GM23248 (cell line): ENCODE measurements around the gene CPNE2. TPM values are rescaled to one million over a fixed set of nuclear protein-coding genes. Genes with fewer than 3 reads are reported as not detected.
"Not testable (repeated sequence)": the region's sequence is repeated elsewhere in the genome, so short reads cannot be mapped to it uniquely, and the experiment has no call there.

Source experiments
- DNase-seq: peaks from one replicate; pipeline ENCODE4 v3.0.0-alpha.2; 2015
- H2AFZ ChIP-seq: fragments of 200-600 bp; sonication (generic); 2 replicates; pipeline ENCODE4 v1.6.1; 2016; ENCODE audit warnings: antibody characterized with exemption
- H3F3A ChIP-seq: fragments of 200-600 bp; sonication (generic); 2 replicates; pipeline ENCODE4 v1.6.1; 2016; ENCODE audit warnings: mild to moderate bottlenecking, antibody characterized with exemption, mixed run types; ENCODE audit not compliant: insufficient read depth
- H3K27ac ChIP-seq: fragments of 200-600 bp; sonication (generic); 2 replicates; pipeline ENCODE4 v1.5.1; 2016; ENCODE audit warnings: mild to moderate bottlenecking
- H3K27me3 ChIP-seq: fragments of 200-600 bp; sonication (generic); replicated peaks from 2 replicates; pipeline ENCODE4 v1.6.1; 2016; ENCODE audit warnings: mild to moderate bottlenecking; ENCODE audit not compliant: insufficient read depth
- H3K36me3 ChIP-seq: fragments of 200-600 bp; sonication (generic); 2 replicates; pipeline ENCODE4 v1.6.1; 2016; ENCODE audit warnings: low read depth, mild to moderate bottlenecking
- H3K4me1 ChIP-seq: fragments of 200-600 bp; sonication (generic); 2 replicates; pipeline ENCODE4 v1.6.1; 2016; ENCODE audit warnings: mild to moderate bottlenecking; ENCODE audit not compliant: insufficient read depth
- H3K4me2 ChIP-seq: fragments of 200-600 bp; sonication (generic); one replicate; pipeline ENCODE4 v1.6.1; 2016; ENCODE audit warnings: mild to moderate bottlenecking; ENCODE audit not compliant: unreplicated experiment
- H3K4me3 ChIP-seq: fragments of 200-600 bp; sonication (generic); 2 replicates; pipeline ENCODE4 v1.5.1; 2016; ENCODE audit warnings: mild to moderate bottlenecking
- H3K79me2 ChIP-seq: fragments of 200-600 bp; sonication (generic); 2 replicates; pipeline ENCODE4 v1.6.1; 2016; ENCODE audit warnings: mild to moderate bottlenecking; ENCODE audit not compliant: insufficient read depth
- H3K9ac ChIP-seq: fragments of 200-600 bp; sonication (generic); 2 replicates; pipeline ENCODE4 v1.6.1; 2016; ENCODE audit warnings: mild to moderate bottlenecking
- H3K9me2 ChIP-seq: fragments of 200-600 bp; sonication (generic); 2 replicates; pipeline ENCODE4 v1.6.1; 2016; ENCODE audit warnings: mixed run types, mild to moderate bottlenecking, moderate library complexity; ENCODE audit not compliant: insufficient read depth
- H3K9me3 ChIP-seq: fragments of 200-600 bp; sonication (generic); one replicate; pipeline ENCODE4 v1.6.1; 2017; ENCODE audit warnings: low read depth
- H4K20me1 ChIP-seq: fragments of 200-600 bp; sonication (generic); 2 replicates; pipeline ENCODE4 v1.6.0; 2016; ENCODE audit not compliant: insufficient read depth
- EZH2 ChIP-seq: fragments of 200-600 bp; sonication (generic); IDR thresholded peaks from 2 replicates; pipeline ENCODE4 v1.6.1; 2018; ENCODE audit warnings: antibody characterized with exemption, mild to moderate bottlenecking; ENCODE audit not compliant: insufficient read depth, poor library complexity, severe bottlenecking
- EZH2phosphoT487 ChIP-seq: fragments of 200-600 bp; sonication (generic); IDR thresholded peaks from 2 replicates; pipeline ENCODE4 v1.6.1; 2018; ENCODE audit warnings: antibody characterized with exemption, moderate library complexity, mild to moderate bottlenecking, low read depth; ENCODE audit not compliant: insufficient read depth
- WGBS, 2 experiments: methylation state at CpG; one replicate each; pipeline ENCODE4 v1.1.6; 2015 to 2017; ENCODE audit warnings: low lambda C conversion rate in 2 of 2, low coverage in 1 of 2; ENCODE audit errors: missing lambda C conversion rate in 2 of 2; 5-methylcytosine and 5-hydroxymethylcytosine counted together
- in situ Hi-C: fragments of 300-500 bp; cut with MboI; formaldehyde crosslinking; loops from 2 replicates; pipeline ENCODE4 v1.15.0; 2020
- polyA plus RNA-seq: library from polyadenylated mRNA; unstranded; fragments of >200 nt; fragmentation: Nextera tagmentation; extraction: Ambion mirVana; gene quantifications from 2 replicates; pipeline ENCODE4 v1.2.1, GENCODE V29; 2016
- total RNA-seq: library from RNA; depleted of rRNA; stranded (reverse); fragments of >200 nt; shearing (Covaris generic); gene quantifications from 2 replicates; pipeline ENCODE4 v1.2.3, GENCODE V29; 2014

The CPNE2 gene
- total and polyA plus RNA-seq, 2 experiments from 2014 or later: 9.0 to 13.9 TPM

DNA sequence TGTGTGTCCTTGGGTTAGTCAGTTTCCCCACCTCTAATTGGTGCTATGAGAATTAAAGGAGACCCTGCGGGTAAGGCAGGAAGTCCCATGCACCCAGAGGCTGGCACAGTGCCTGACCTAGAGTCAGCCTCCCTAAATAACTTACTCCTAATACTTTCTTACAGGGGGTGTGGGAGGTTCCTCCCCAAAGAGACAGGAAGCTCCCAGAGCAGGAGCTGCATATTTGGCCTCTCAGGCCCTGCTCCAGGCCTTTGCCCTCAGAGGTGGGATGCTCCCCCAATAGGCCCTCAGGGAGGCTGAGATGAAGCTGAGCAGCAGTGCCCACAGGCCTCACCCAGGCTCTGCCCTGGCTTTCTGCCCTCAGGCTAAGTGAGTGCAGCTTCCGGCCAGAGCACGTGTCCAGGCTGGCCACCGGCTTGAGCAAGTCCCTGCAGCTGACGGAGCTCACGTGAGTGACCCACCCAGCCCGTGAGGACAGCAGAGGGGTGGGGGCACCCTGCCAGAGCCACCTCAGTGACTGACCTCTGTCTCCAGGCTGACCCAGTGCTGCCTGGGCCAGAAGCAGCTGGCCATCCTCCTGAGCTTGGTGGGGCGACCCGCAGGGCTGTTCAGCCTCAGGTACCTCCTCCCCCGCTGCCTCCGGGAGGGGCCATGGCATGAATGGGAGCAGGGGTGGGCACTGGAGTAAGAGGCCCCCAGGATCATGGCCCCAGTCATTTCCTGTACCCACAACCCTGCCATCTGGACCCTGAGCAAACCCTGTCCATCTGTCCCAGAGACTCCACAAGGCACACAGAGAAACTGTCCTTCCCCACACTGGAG, 31.1 kb upstream of the CPNE2 start:
- peaks cover 8% of the 10 kb centered on the region for H3F3A ChIP-seq
- peak; percentile 86 for DNase-seq
- H3K9me2 ChIP-seq: no peaks in the 10 kb centered on the region
- 0 out of 2 replicates have a peak, but pooled peaks cover 4% of the 10 kb centered on the region for H3K36me3 ChIP-seq
- peak overlapping the region; percentile 43 for H2AFZ ChIP-seq
- WGBS, 2 experiments: 47 to 59% methylated on average over 9 to 11 of the region's 11 CpGs
- peak overlapping the region; percentile 32; the same call in 1 of the 2 replicates for H3K27ac ChIP-seq
- H3K4me1 ChIP-seq: peaks cover 11% of the 10 kb centered on the region
- no peaks in the 10 kb centered on the region for H3K9me3 ChIP-seq
- H3K4me3 ChIP-seq: no peak overlapping the region
- no peaks in the 10 kb centered on the region for H3K27me3 ChIP-seq
- in situ Hi-C loops: no loop called here
- no peak for TF ChIP-seq EZH2phosphoT487
- no peak for TF ChIP-seq EZH2
- H3K9ac ChIP-seq: peak overlapping the region; percentile 48
- no peaks in the 10 kb centered on the region for H3K79me2 ChIP-seq
- H3K4me2 ChIP-seq: no peak overlapping the region
- no peaks in the 10 kb centered on the region for H4K20me1 ChIP-seq

GRCh38 chr16:57062329-57062728, 30.1 kb upstream of the CPNE2 start:
- Histone ChIP-seq H3K4me2 (no peak overlapping the region), H3K9ac (no peak overlapping the region), H3K4me3 (no peak overlapping the region), H3F3A (peaks cover 8% of the 10 kb centered on the region), H3K27ac (no peak overlapping the region), H3K9me3 (no peaks in the 10 kb centered on the region), H3K27me3 (no peaks in the 10 kb centered on the region), H2AFZ (no peak overlapping the region), H4K20me1 (no peaks in the 10 kb centered on the region), H3K4me1 (peaks cover 11% of the 10 kb centered on the region), H3K36me3 (0 out of 2 replicates have a peak, but pooled peaks cover 1% of the 10 kb centered on the region), H3K9me2 (no peaks in the 10 kb centered on the region), H3K79me2 (no peaks in the 10 kb centered on the region)
- no peak for TF ChIP-seq EZH2phosphoT487
- TF ChIP-seq EZH2: no peak
- in situ Hi-C loops: no loop called here
- no peak for DNase-seq
- 76 to 80% methylated on average over 8 of the region's 8 CpGs for WGBS, 2 experiments

GRCh38 chr16:57063189-57063588, 29.2 kb upstream of the CPNE2 start:
- DNase-seq, H4K20me1 ChIP-seq, H3F3A ChIP-seq, H3K36me3 ChIP-seq, H3K9me2 ChIP-seq, H3K4me2 ChIP-seq, H3K9me3 ChIP-seq, H3K27me3 ChIP-seq, in situ Hi-C loops, H3K9ac ChIP-seq, H3K79me2 ChIP-seq, H3K4me3 ChIP-seq, H3K27ac ChIP-seq, H2AFZ ChIP-seq: not testable (repeated sequence)
- WGBS, 2 experiments: 96 to 98% methylated on average over 8 of the region's 8 CpGs
- H3K4me1 ChIP-seq: peaks cover 11% of the 10 kb centered on the region

DNA sequence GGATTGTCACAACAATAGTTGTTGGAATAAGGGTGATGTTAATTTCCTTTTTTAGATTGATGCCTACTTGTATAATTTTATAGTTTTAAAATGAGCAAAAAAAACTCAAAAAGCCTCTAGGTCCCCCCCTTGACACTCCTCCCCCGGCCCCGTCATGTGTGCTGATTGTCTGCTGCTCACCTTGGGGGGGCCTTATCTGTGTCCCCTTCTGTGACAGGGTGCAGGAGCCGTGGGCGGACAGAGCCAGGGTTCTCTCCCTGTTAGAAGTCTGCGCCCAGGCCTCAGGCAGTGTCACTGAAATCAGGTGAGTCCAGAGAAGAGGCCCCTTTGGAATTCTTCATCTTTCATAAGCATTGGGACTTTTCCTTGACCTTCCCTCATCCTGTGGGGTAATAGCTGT, 27.4 kb upstream of the CPNE2 start:
- in situ Hi-C loops: no loop called here

More for the DNA sequence above, 27.4 kb upstream of the CPNE2 start:
- Histone ChIP-seq H4K20me1 (no peaks in the 10 kb centered on the region), H2AFZ (no peak overlapping the region), H3K36me3 (no peaks in the 10 kb centered on the region), H3K27me3 (no peaks in the 10 kb centered on the region), H3K4me3 (no peak overlapping the region), H3K9ac (no peak overlapping the region), H3K4me2 (no peak overlapping the region), H3K79me2 (no peaks in the 10 kb centered on the region), H3K9me3 (no peaks in the 10 kb centered on the region), H3K27ac (no peak overlapping the region), H3K4me1 (peaks cover 11% of the 10 kb centered on the region), H3F3A (peaks cover 8% of the 10 kb centered on the region), H3K9me2 (no peaks in the 10 kb centered on the region)
- 96 to 98% methylated on average over 5 of the region's 5 CpGs for WGBS, 2 experiments
- TF ChIP-seq EZH2phosphoT487 (no peak), EZH2 (no peak)
- DNase-seq: no peak
